ENCODE data around the gene PLEKHM3.

- no peak for TF ChIP-seq CTCF (IDR thresholded peaks at IDR 0.05; ENCODE audit: insufficient read depth, low read length)
- TF ChIP-seq POLR2AphosphoS5 (IDR thresholded peaks at IDR 0.05; ENCODE audit: low read depth), result no peak
- TF ChIP-seq GABPA (IDR thresholded peaks at IDR 0.05; ENCODE audit: low read depth), result no peak
These were observed 122.5 kb downstream of the PLEKHM3 start for GRCh38 chr2:207902821-207903220.
